OCI-LY7 (cell line): ENCODE data around the gene CPT2. TPM values are rescaled to one million over a fixed set of nuclear protein-coding genes. Genes with fewer than 3 reads are reported as not detected.

Experiments used
- BruUV-seq: library from RNA; stranded (reverse); fragments of 400-500 nt; replicated peaks from 2 replicates; lab custom pipeline; 2021; lab: Mats Ljungman, UMichigan
- CTCF ChIA-PET: fragments of 300-600 bp; sonication (Branson Sonifier 250); formaldehyde crosslinking; loops from one replicate; lab custom pipeline; 2022; ENCODE audit warnings: antibody characterized with exemption; ENCODE audit not compliant: unreplicated experiment; lab: Charles Lee
- POLR2A ChIA-PET: fragments of 300-600 bp; sonication (Branson Sonifier 250); formaldehyde crosslinking; loops from one replicate; lab custom pipeline; 2022; ENCODE audit warnings: antibody characterized with exemption; lab: Charles Lee
- DNase-seq: peaks from one replicate; pipeline ENCODE4 v3.0.0-alpha.2; 2015; ENCODE audit warnings: low spot score
- H2AFZ ChIP-seq: fragments of 200-600 bp; sonication (generic), shearing (Covaris generic); 2 replicates; pipeline ENCODE4 v1.6.1; 2014; ENCODE audit warnings: mild to moderate bottlenecking, antibody characterized with exemption, low read length, moderate library complexity
- H3K27ac ChIP-seq: fragments of 200-600 bp; sonication (generic); 2 replicates; pipeline ENCODE4 v1.5.1; 2014; ENCODE audit warnings: mixed run types, low read depth, mild to moderate bottlenecking, moderate library complexity, low read length, inconsistent platforms; ENCODE audit not compliant: poor library complexity, severe bottlenecking
- H3K36me3 ChIP-seq: fragments of 200-600 bp; sonication (generic); 2 replicates; pipeline ENCODE4 v1.6.1; 2014; ENCODE audit warnings: mild to moderate bottlenecking, antibody characterized with exemption, low read length, moderate library complexity, mixed read lengths; ENCODE audit not compliant: insufficient read depth
- H3K4me1 ChIP-seq: fragments of 200-600 bp; sonication (generic); 2 replicates; pipeline ENCODE4 v1.5.1; 2014; ENCODE audit warnings: mild to moderate bottlenecking, low read length; ENCODE audit not compliant: insufficient read depth, poor library complexity, severe bottlenecking
- H3K4me2 ChIP-seq: fragments of 200-600 bp; sonication (generic); 2 replicates; pipeline ENCODE4 v1.6.1; 2014; ENCODE audit warnings: mild to moderate bottlenecking, low read length
- H3K4me3 ChIP-seq: fragments of 200-600 bp; sonication (generic); 2 replicates; pipeline ENCODE4 v1.5.1; 2014; ENCODE audit warnings: mild to moderate bottlenecking, low read depth, low read length; ENCODE audit not compliant: poor library complexity, severe bottlenecking
- H3K79me2 ChIP-seq: fragments of 200-600 bp; sonication (generic); 2 replicates; pipeline ENCODE4 v1.6.1; 2016; ENCODE audit warnings: low read depth, mild to moderate bottlenecking, low read length, moderate library complexity, mixed read lengths; ENCODE audit not compliant: insufficient read depth
- H3K9me2 ChIP-seq: fragments of 200-600 bp; sonication (generic); 2 replicates; pipeline ENCODE4 v1.6.1; 2016; ENCODE audit warnings: mild to moderate bottlenecking, low read length, mixed read lengths; ENCODE audit not compliant: insufficient read depth
- H3K9me3 ChIP-seq: fragments of 200-600 bp; sonication (generic); 2 replicates; pipeline ENCODE4 v1.6.1; 2014; ENCODE audit warnings: mild to moderate bottlenecking, mixed run types, low read length, mixed read lengths
- H4K20me1 ChIP-seq: fragments of 200-600 bp; sonication (generic); 2 replicates; pipeline ENCODE4 v1.6.1; 2014; ENCODE audit warnings: mild to moderate bottlenecking, antibody characterized with exemption, low read length, moderate library complexity, mixed read lengths; ENCODE audit not compliant: insufficient read depth
- CTCF ChIP-seq: fragments of 200-600 bp; sonication (generic); conservative IDR thresholded peaks from 2 replicates; pipeline ENCODE4 v1.5.1; 2014; ENCODE audit warnings: mild to moderate bottlenecking, antibody characterized with exemption, low read length, moderate library complexity, mixed read lengths
- EZH2phosphoT487 ChIP-seq: fragments of 200-600 bp; sonication (generic); IDR thresholded peaks from 2 replicates; pipeline ENCODE4 v1.6.1; 2018; ENCODE audit warnings: low read depth, borderline replicate concordance, mild to moderate bottlenecking, mixed run types, antibody characterized with exemption, low read length, moderate library complexity, mixed read lengths
- intact Hi-C: fragments of 100-400 bp; cut with micrococcal nuclease; formaldehyde crosslinking; loops from one replicate; pipeline ENCODE4 v1.10.0; 2022; ENCODE audit not compliant: unreplicated experiment
- total RNA-seq, 2 experiments: library from RNA; depleted of rRNA in 1 of 2; stranded (reverse); fragments of >200 nt in 1 of 2; shearing (Covaris generic) in 1 of 2; gene quantifications; 2 replicates each; pipeline ENCODE4 v1.2.3, GENCODE V29; 2014 to 2022

The CPT2 gene
- total RNA-seq, 2 experiments from 2014 or later: 19.9 to 26.6 TPM

GRCh38 chr1:53163291-53163768 is 33.3 kb upstream of the CPT2 start:
- BruUV-seq: no TSS peak
- no peaks in the 10 kb centered on the region for H3K79me2 ChIP-seq
- H3K4me2 ChIP-seq: no peak overlapping the region
- H3K4me3 ChIP-seq: no peak overlapping the region
- no peak for DNase-seq
- H2AFZ ChIP-seq: no peak overlapping the region
- H4K20me1 ChIP-seq: no peaks in the 10 kb centered on the region
- H3K4me1 ChIP-seq: no peaks in the 10 kb centered on the region
- intact Hi-C loops: no loop called here
- CTCF ChIA-PET: no interaction called here
- no peaks in the 10 kb centered on the region for H3K36me3 ChIP-seq
- no peaks in the 10 kb centered on the region for H3K9me2 ChIP-seq
- no peak overlapping the region for H3K27ac ChIP-seq
- POLR2A ChIA-PET: interaction anchor here (0.6 to 1.0 kb wide), 2 partner anchors 11 to 460 kb away, joined by 3 to 5 read pairs; no protein-coding TSS in a partner anchor
- TF ChIP-seq EZH2phosphoT487: no peak
- no peak for TF ChIP-seq CTCF
- no peaks in the 10 kb centered on the region for H3K9me3 ChIP-seq

DNA sequence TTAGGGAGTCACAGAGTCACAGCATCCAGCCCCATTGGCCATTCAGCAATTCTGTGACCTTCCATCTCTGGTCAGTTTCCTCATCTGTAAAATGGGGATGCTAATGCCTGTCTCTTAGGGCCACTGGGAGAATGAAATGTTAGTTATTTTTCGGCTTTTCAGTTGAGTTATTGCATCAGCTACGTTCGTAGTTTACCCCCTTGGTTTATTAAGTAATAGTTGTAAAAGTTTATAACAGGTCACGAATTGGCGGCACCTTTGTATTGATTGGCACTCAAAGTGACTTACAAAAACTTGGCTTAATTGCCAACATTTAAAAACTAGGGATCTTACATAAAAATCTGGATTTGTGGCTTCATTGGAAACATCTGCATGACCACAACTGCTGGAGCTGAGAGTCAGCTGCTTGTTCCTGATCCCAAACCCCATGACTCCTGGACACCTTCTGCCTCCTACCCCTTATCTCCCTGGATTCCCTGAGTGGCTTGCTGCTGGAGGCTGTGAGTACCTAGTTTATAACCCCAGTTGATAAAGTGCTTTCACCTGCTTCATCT is 31.1 kb upstream of the CPT2 start:
- BruUV-seq: no TSS peak
- Histone ChIP-seq H4K20me1 (no peaks in the 10 kb centered on the region), H3K4me2 (no peak overlapping the region), H2AFZ (no peak overlapping the region), H3K9me3 (no peaks in the 10 kb centered on the region), H3K36me3 (no peaks in the 10 kb centered on the region), H3K4me3 (no peak overlapping the region), H3K9me2 (no peaks in the 10 kb centered on the region), H3K27ac (no peak overlapping the region), H3K4me1 (no peaks in the 10 kb centered on the region), H3K79me2 (no peaks in the 10 kb centered on the region)
- DNase-seq: no peak
- ChIA-PET POLR2A (no interaction called here), CTCF (no interaction called here)
- TF ChIP-seq CTCF: no peak
- intact Hi-C loops: no loop called here

GRCh38 chr1:53166366-53166765 is 30.3 kb upstream of the CPT2 start:
- BruUV-seq: no TSS peak
- TF ChIP-seq CTCF (no peak), EZH2phosphoT487 (no peak)
- Histone ChIP-seq H3K4me2 (no peak overlapping the region), H3K79me2 (no peaks in the 10 kb centered on the region), H2AFZ (no peak overlapping the region), H3K4me3 (no peak overlapping the region), H3K36me3 (no peaks in the 10 kb centered on the region), H3K27ac (no peak overlapping the region), H3K4me1 (no peaks in the 10 kb centered on the region), H3K9me3 (no peaks in the 10 kb centered on the region), H4K20me1 (no peaks in the 10 kb centered on the region), H3K9me2 (no peaks in the 10 kb centered on the region)
- CTCF ChIA-PET: no interaction called here
- intact Hi-C loops: no loop called here
- DNase-seq: no peak
- POLR2A ChIA-PET: interaction anchor here (1.0 kb wide), 1 partner anchor 423 kb away, joined by 3 read pairs; no protein-coding TSS in a partner anchor
